GM23338 (cell line): ENCODE results near the gene CENPN. TPM values are rescaled to one million over a fixed set of nuclear protein-coding genes. Genes with fewer than 3 reads are reported as not detected.

Source experiments
- ATAC-seq: fragments of 200-7000 bp; cut with Tn5 transposase; 3 replicates; pipeline ENCODE4 v1.9.1; 2020
- DNase-seq: peaks from one replicate; pipeline ENCODE4 v3.0.0-alpha.2; 2015; ENCODE audit warnings: low spot score
- H2AFZ ChIP-seq: fragments of 200-600 bp; sonication (generic); 2 replicates; pipeline ENCODE4 v1.8.0; 2016; ENCODE audit warnings: antibody characterized with exemption, mild to moderate bottlenecking, moderate library complexity
- H3F3A ChIP-seq: fragments of 200-600 bp; sonication (generic); replicated peaks from 2 replicates; pipeline ENCODE4 v1.8.0; 2017; ENCODE audit warnings: antibody characterized with exemption, mixed run types, low read depth
- H3K27ac ChIP-seq: fragments of 200-600 bp; sonication (generic); 2 replicates; pipeline ENCODE4 v1.6.1; 2016; ENCODE audit warnings: low read depth
- H3K27me3 ChIP-seq: fragments of 200-600 bp; sonication (generic); 2 replicates; pipeline ENCODE4 v1.8.0; 2016; ENCODE audit warnings: mild to moderate bottlenecking, mixed run types, moderate library complexity; ENCODE audit not compliant: insufficient read depth
- H3K36me3 ChIP-seq: fragments of 200-600 bp; sonication (generic); 2 replicates; pipeline ENCODE4 v1.8.0; 2016; ENCODE audit warnings: mild to moderate bottlenecking; ENCODE audit not compliant: insufficient read depth
- H3K4me1 ChIP-seq: fragments of 200-600 bp; sonication (generic); 2 replicates; pipeline ENCODE4 v1.8.0; 2016; ENCODE audit warnings: mild to moderate bottlenecking, moderate library complexity; ENCODE audit not compliant: insufficient read depth
- H3K4me2 ChIP-seq: fragments of 200-600 bp; sonication (generic); 2 replicates; pipeline ENCODE4 v1.7.1; 2017; ENCODE audit warnings: mixed run types
- H3K4me3 ChIP-seq: fragments of 200-600 bp; sonication (generic); 2 replicates; pipeline ENCODE4 v1.6.1; 2016; ENCODE audit warnings: mixed run types
- H3K79me2 ChIP-seq: fragments of 200-600 bp; sonication (generic); replicated peaks from 2 replicates; pipeline ENCODE4 v1.8.0; 2017; ENCODE audit warnings: mild to moderate bottlenecking; ENCODE audit not compliant: insufficient read depth
- H3K9me2 ChIP-seq: fragments of 200-600 bp; sonication (generic); 2 replicates; pipeline ENCODE4 v1.8.0; 2017; ENCODE audit not compliant: insufficient read depth
- H4K20me1 ChIP-seq: fragments of 200-600 bp; sonication (generic); replicated peaks from 2 replicates; pipeline ENCODE4 v1.8.0; 2017; ENCODE audit warnings: mild to moderate bottlenecking; ENCODE audit not compliant: insufficient read depth
- H3K27ac Mint-ChIP-seq: 2 replicates; pipeline ENCODE4 v1.8.0; 2020; ENCODE audit warnings: inconsistent platforms, mild to moderate bottlenecking, moderate library complexity, mixed read lengths
- H3K27me3 Mint-ChIP-seq: 3 replicates; pipeline ENCODE4 v1.8.0; 2022; ENCODE audit warnings: low read depth, mild to moderate bottlenecking, moderate library complexity, mixed read lengths, inconsistent platforms; ENCODE audit not compliant: insufficient read depth, poor library complexity
- H3K36me3 Mint-ChIP-seq: 3 replicates; pipeline ENCODE4 v1.8.0; 2021; ENCODE audit warnings: low read depth, mild to moderate bottlenecking, inconsistent platforms, moderate library complexity, mixed read lengths
- H3K4me1 Mint-ChIP-seq: 3 replicates; pipeline ENCODE4 v1.8.0; 2020; ENCODE audit warnings: mild to moderate bottlenecking, inconsistent platforms, mixed read lengths
- H3K4me3 Mint-ChIP-seq: 3 replicates; pipeline ENCODE4 v1.8.0; 2021; ENCODE audit warnings: moderate library complexity, mild to moderate bottlenecking, inconsistent platforms, mixed read lengths
- H3K9me3 Mint-ChIP-seq: 3 replicates; pipeline ENCODE4 v1.8.0; 2020; ENCODE audit warnings: moderate library complexity, mild to moderate bottlenecking, inconsistent platforms, mixed read lengths
- CREB1 ChIP-seq: fragments of 250-450 bp; sonication (Bioruptor Pico); IDR thresholded peaks from 2 replicates; pipeline ENCODE4 v1.5.0; 2020; ENCODE audit warnings: low read depth, mild to moderate bottlenecking, moderate library complexity
- ETS1 ChIP-seq: IDR thresholded peaks from 2 replicates; pipeline ENCODE4 v1.6.1; 2016; ENCODE audit warnings: antibody characterized with exemption
- EZH2phosphoT487 ChIP-seq: fragments of 200-600 bp; sonication (generic); IDR thresholded peaks from one replicate; pipeline ENCODE4 v1.8.1; 2018; ENCODE audit warnings: antibody characterized with exemption; ENCODE audit not compliant: unreplicated experiment
- JUNB ChIP-seq: IDR thresholded peaks from one replicate; pipeline ENCODE4 v1.6.1; 2016; ENCODE audit warnings: antibody characterized with exemption; ENCODE audit not compliant: unreplicated experiment
- NANOG ChIP-seq: IDR thresholded peaks from 2 replicates; pipeline ENCODE4 v1.6.1; 2016; ENCODE audit warnings: antibody characterized with exemption, borderline replicate concordance
- STAT1 ChIP-seq: IDR thresholded peaks from one replicate; pipeline ENCODE4 v1.6.1; 2016; ENCODE audit warnings: antibody characterized with exemption; ENCODE audit not compliant: unreplicated experiment
- ZNF331 ChIP-seq: fragments of 250-450 bp; sonication (Bioruptor Pico); IDR thresholded peaks from 2 replicates; pipeline ENCODE4 v1.5.0; 2020; ENCODE audit warnings: low read depth, mild to moderate bottlenecking, moderate library complexity
- ZNF462 ChIP-seq: fragments of 250-450 bp; sonication (Bioruptor Pico); IDR thresholded peaks from 2 replicates; pipeline ENCODE4 v1.5.0; 2020; ENCODE audit warnings: mild to moderate bottlenecking, moderate library complexity
- polyA plus RNA-seq: library from polyadenylated mRNA; unstranded; fragments of >200 nt; fragmentation: Nextera tagmentation; extraction: Ambion mirVana; gene quantifications from 2 replicates; pipeline ENCODE4 v1.2.1, GENCODE V29; 2016
- total RNA-seq: library from RNA; depleted of rRNA; stranded (reverse); fragments of >200 nt; shearing (Covaris generic); gene quantifications from 2 replicates; pipeline ENCODE4 v1.2.3, GENCODE V29; 2014
- TF ChIP-seq, protein P1 (sequence below): IDR thresholded peaks from one replicate; pipeline ENCODE4 v1.6.1; 2018; ENCODE audit warnings: antibody characterized with exemption; ENCODE audit not compliant: unreplicated experiment

The CENPN gene
- total and polyA plus RNA-seq, 2 experiments from 2014 or later, result 43.6 to 80.8 TPM

DNA sequence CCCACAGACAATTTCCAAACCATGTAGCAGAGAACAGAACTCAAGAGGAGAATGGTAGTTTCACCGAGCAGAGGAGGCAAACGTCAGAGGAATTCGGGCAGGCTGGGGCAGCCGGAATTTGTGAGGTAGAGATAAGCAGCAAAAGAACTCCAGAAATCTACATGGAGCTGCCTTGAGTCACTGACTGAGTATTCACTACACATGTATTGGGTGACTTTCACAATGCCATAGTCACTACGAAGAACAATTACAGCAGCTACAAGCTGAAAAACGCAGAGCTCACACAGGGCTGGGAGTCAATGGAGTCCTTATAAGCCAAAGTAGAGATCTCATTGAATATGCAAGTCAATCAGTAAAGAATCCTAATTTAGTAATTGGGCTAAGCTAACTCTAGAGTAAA, 13.7 kb upstream of the CENPN start:
- no peak overlapping the region for H3K27ac ChIP-seq
- no peaks in the 10 kb centered on the region for H3F3A ChIP-seq
- no peak for ATAC-seq

GRCh38 chr16:80993834-80994233, 13.2 kb upstream of the CENPN start:
- Mint-ChIP-seq H3K4me1 (peaks cover 1% of the 10 kb centered on the region; the same call in 2 of the 3 replicates), H3K36me3 (peaks cover 4% of the 10 kb centered on the region; the same call in 1 of the 3 replicates), H3K27me3 (peaks cover 7% of the 10 kb centered on the region), H3K4me3 (no peak overlapping the region), H3K27ac (no peak overlapping the region), H3K9me3 (no peaks in the 10 kb centered on the region)
- Histone ChIP-seq H3K27me3 (no peaks in the 10 kb centered on the region), H3K4me3 (no peak overlapping the region), H3K36me3 (no peaks in the 10 kb centered on the region), H2AFZ (no peak overlapping the region), H3K9me2 (no peaks in the 10 kb centered on the region), H4K20me1 (peaks cover 24% of the 10 kb centered on the region), H3K4me2 (no peak overlapping the region), H3K4me1 (no peaks in the 10 kb centered on the region), H3K27ac (no peak overlapping the region), H3F3A (no peaks in the 10 kb centered on the region), H3K79me2 (peaks cover 79% of the 10 kb centered on the region)
- DNase-seq (no peak), ATAC-seq (no peak)
- no peak for TF ChIP-seq ZNF331
- no peak for TF ChIP-seq ZNF462
- TF ChIP-seq JUNB, result no peak
- TF ChIP-seq, protein P1, sequence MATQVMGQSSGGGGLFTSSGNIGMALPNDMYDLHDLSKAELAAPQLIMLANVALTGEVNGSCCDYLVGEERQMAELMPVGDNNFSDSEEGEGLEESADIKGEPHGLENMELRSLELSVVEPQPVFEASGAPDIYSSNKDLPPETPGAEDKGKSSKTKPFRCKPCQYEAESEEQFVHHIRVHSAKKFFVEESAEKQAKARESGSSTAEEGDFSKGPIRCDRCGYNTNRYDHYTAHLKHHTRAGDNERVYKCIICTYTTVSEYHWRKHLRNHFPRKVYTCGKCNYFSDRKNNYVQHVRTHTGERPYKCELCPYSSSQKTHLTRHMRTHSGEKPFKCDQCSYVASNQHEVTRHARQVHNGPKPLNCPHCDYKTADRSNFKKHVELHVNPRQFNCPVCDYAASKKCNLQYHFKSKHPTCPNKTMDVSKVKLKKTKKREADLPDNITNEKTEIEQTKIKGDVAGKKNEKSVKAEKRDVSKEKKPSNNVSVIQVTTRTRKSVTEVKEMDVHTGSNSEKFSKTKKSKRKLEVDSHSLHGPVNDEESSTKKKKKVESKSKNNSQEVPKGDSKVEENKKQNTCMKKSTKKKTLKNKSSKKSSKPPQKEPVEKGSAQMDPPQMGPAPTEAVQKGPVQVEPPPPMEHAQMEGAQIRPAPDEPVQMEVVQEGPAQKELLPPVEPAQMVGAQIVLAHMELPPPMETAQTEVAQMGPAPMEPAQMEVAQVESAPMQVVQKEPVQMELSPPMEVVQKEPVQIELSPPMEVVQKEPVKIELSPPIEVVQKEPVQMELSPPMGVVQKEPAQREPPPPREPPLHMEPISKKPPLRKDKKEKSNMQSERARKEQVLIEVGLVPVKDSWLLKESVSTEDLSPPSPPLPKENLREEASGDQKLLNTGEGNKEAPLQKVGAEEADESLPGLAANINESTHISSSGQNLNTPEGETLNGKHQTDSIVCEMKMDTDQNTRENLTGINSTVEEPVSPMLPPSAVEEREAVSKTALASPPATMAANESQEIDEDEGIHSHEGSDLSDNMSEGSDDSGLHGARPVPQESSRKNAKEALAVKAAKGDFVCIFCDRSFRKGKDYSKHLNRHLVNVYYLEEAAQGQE, result no peak
- TF ChIP-seq STAT1, result no peak
- no peak for TF ChIP-seq CREB1 (CRISPR knock-in tag)
- TF ChIP-seq NANOG, result no peak
- no peak for TF ChIP-seq ETS1

More for the DNA sequence above, 13.7 kb upstream of the CENPN start:
- no peaks in the 10 kb centered on the region for H3K9me2 ChIP-seq
- Mint-ChIP-seq H3K4me3 (no peak overlapping the region), H3K27ac (no peak overlapping the region), H3K9me3 (no peaks in the 10 kb centered on the region), H3K36me3 (peaks cover 4% of the 10 kb centered on the region; the same call in 1 of the 3 replicates), H3K27me3 (peaks cover 7% of the 10 kb centered on the region), H3K4me1 (peaks cover 5% of the 10 kb centered on the region; the same call in 2 of the 3 replicates)
- H3K79me2 ChIP-seq, result peaks cover 74% of the 10 kb centered on the region
- TF ChIP-seq ETS1 (no peak), EZH2phosphoT487 (no peak)
- H3K4me2 ChIP-seq, result no peak overlapping the region
- H3K4me3 ChIP-seq, result no peak overlapping the region
- no peaks in the 10 kb centered on the region for H3K36me3 ChIP-seq
- no peaks in the 10 kb centered on the region for H3K27me3 ChIP-seq
- no peak overlapping the region for H2AFZ ChIP-seq
- H3K4me1 ChIP-seq, result no peaks in the 10 kb centered on the region
- peaks cover 21% of the 10 kb centered on the region; the same call in 1 of the 2 replicates for H4K20me1 ChIP-seq
- no peak for DNase-seq
